GM18951 (cell line): ENCODE results near the gene AOC2.
"Not testable (repeated sequence)": the region's sequence is repeated elsewhere in the genome, so short reads cannot be mapped to it uniquely, and the experiment has no call there.

ENCODE experiments used
- POLR2A ChIP-seq: IDR thresholded peaks from 4 replicates; pipeline ENCODE4 v1.6.1; 2011; ENCODE audit warnings: mild to moderate bottlenecking; ENCODE audit not compliant: insufficient read length, insufficient read depth; ENCODE audit errors: extremely low read depth
- in situ Hi-C: fragments of 300-500 bp; cut with MboI; formaldehyde crosslinking; loops from one replicate; pipeline ENCODE4 v1.12.0; 2022; ENCODE audit warnings: low sequenced_read_pairs, mixed read lengths, inconsistent platforms; ENCODE audit not compliant: unreplicated experiment

AOC2 gene

GRCh38 chr17:42886283-42887176 is 42.1 kb downstream of the AOC2 start:
- TF ChIP-seq POLR2A: no peak
- in situ Hi-C loops: no loop called here

- TF ChIP-seq POLR2A: no peak
- in situ Hi-C loops: no loop called here
Measured at GRCh38 chr17:42889809-42890208, 45.4 kb downstream of the AOC2 start.

GRCh38 chr17:42891539-42892152 is 47.3 kb downstream of the AOC2 start:
- in situ Hi-C loops: no loop called here
- TF ChIP-seq POLR2A: no peak

GRCh38 chr17:42893359-42893758 is 49.0 kb downstream of the AOC2 start:
- TF ChIP-seq POLR2A: no peak

GRCh38 chr17:42894283-42895184 is 50.2 kb downstream of the AOC2 start:
- TF ChIP-seq POLR2A: no peak
- in situ Hi-C loops: no loop called here

More at GRCh38 chr17:42893359-42893758, 49.0 kb downstream of the AOC2 start:
- in situ Hi-C loops: no loop called here

GRCh38 chr17:42895185-42895555 is 50.8 kb downstream of the AOC2 start:
- in situ Hi-C loops: no loop called here
- no peak for TF ChIP-seq POLR2A

- in situ Hi-C loops: no loop called here
- no peak for TF ChIP-seq POLR2A
Measured at GRCh38 chr17:42898147-42898811, 53.9 kb downstream of the AOC2 start.

- in situ Hi-C loops: not testable (repeated sequence)
Measured at GRCh38 chr17:42899981-42900380, 55.6 kb downstream of the AOC2 start.
